Neural progenitor cell (in vitro differentiated cells): ENCODE measurements around the gene MAP1LC3B2.

Experiments
- CTCF ChIP-seq: fragments of 200-600 bp; sonication (generic); IDR thresholded peaks from 2 replicates; pipeline ENCODE4 v1.5.1; 2017; ENCODE audit warnings: antibody characterized with exemption, mild to moderate bottlenecking
- EZH2phosphoT487 ChIP-seq: fragments of 200-600 bp; sonication (generic); IDR thresholded peaks from 2 replicates; pipeline ENCODE4 v1.6.1; 2017; ENCODE audit warnings: antibody characterized with exemption

- TF ChIP-seq CTCF: no peak
- TF ChIP-seq EZH2phosphoT487: no peak
Measured at GRCh38 chr12:116520801-116521471, 38.2 kb upstream of the MAP1LC3B2 start.
